ENCODE results near the gene POLQ. TPM values are rescaled to one million over a fixed set of nuclear protein-coding genes. Genes with fewer than 3 reads are reported as not detected.
A peak's percentile ranks its signal among the peaks of the same experiment; 100 is the strongest.

Gene POLQ
- total RNA-seq, 1 experiment from 2014 or later, result 20.3 TPM

GRCh38 chr3:121529308-121529707 is 16.5 kb downstream of the POLQ start:
- no peaks in the 10 kb centered on the region for H3K9me3 ChIP-seq (ENCODE audit: low read depth, low read length, poor library complexity, severe bottlenecking)
- no peak for TF ChIP-seq EZH2 (IDR thresholded peaks at IDR 0.05; ENCODE audit: borderline replicate concordance, low read depth, low read length, poor library complexity, severe bottlenecking)
- peak; percentile 55 for TF ChIP-seq CTCF (conservative IDR thresholded peaks at IDR 0.05; ENCODE audit: low read depth, low read length)
- ChIA-PET CTCF (no interaction called here), POLR2A (ENCODE audit: low non-redundant PET) (no interaction called here)
- intact Hi-C loops (cut with micrococcal nuclease; ENCODE audit: unreplicated experiment), result no loop called here
- H3K4me1 ChIP-seq (ENCODE audit: insufficient read depth, low read length, poor library complexity, severe bottlenecking), result no peaks in the 10 kb centered on the region
- H3K4me3 ChIP-seq (ENCODE audit: low read depth, low read length, poor library complexity, severe bottlenecking), result no peak overlapping the region
- no TSS peak for BruUV-seq (replicated peaks)
- peaks cover 52% of the 10 kb centered on the region for H3K36me3 ChIP-seq (ENCODE audit: insufficient read depth, low read length, poor library complexity, severe bottlenecking)
- H3K27ac ChIP-seq (ENCODE audit: low read depth, low read length, poor library complexity, severe bottlenecking), result no peak overlapping the region
- DNase-seq (ENCODE audit: low spot score), result peak; percentile 16
- no peaks in the 10 kb centered on the region for H3K27me3 ChIP-seq (replicated peaks; ENCODE audit: insufficient read depth, low read depth, low read length, poor library complexity)

GRCh38 chr3:121520510-121520909 is 25.3 kb downstream of the POLQ start:
- intact Hi-C loops (cut with micrococcal nuclease; ENCODE audit: unreplicated experiment), result no loop called here
- CTCF ChIA-PET, result no interaction called here

GRCh38 chr3:121517953-121518655 is 27.7 kb downstream of the POLQ start:
- Histone ChIP-seq H3K9me3 (ENCODE audit: low read depth, low read length, poor library complexity, severe bottlenecking) (no peaks in the 10 kb centered on the region), H3K4me1 (ENCODE audit: insufficient read depth, low read length, poor library complexity, severe bottlenecking) (no peaks in the 10 kb centered on the region), H3K4me3 (ENCODE audit: low read depth, low read length, poor library complexity, severe bottlenecking) (no peak overlapping the region), H3K27ac (ENCODE audit: low read depth, low read length, poor library complexity, severe bottlenecking) (no peak overlapping the region), H3K27me3 (replicated peaks; ENCODE audit: insufficient read depth, low read depth, low read length, poor library complexity) (no peaks in the 10 kb centered on the region), H3K36me3 (ENCODE audit: insufficient read depth, low read length, poor library complexity, severe bottlenecking) (peaks cover 47% of the 10 kb centered on the region)
- ChIA-PET CTCF (no interaction called here), POLR2A (ENCODE audit: low non-redundant PET) (no interaction called here)
- TF ChIP-seq CTCF (conservative IDR thresholded peaks at IDR 0.05; ENCODE audit: low read depth, low read length), result no peak
- TF ChIP-seq EZH2 (IDR thresholded peaks at IDR 0.05; ENCODE audit: borderline replicate concordance, low read depth, low read length, poor library complexity, severe bottlenecking), result no peak
- no TSS peak for BruUV-seq (replicated peaks)
- intact Hi-C loops (cut with micrococcal nuclease; ENCODE audit: unreplicated experiment), result no loop called here
- no peak for DNase-seq (ENCODE audit: low spot score)

More at GRCh38 chr3:121520510-121520909, 25.3 kb downstream of the POLQ start:
- no peak overlapping the region for H3K4me3 ChIP-seq (ENCODE audit: low read depth, low read length, poor library complexity, severe bottlenecking)
- BruUV-seq (replicated peaks), result no TSS peak
- H3K4me1 ChIP-seq (ENCODE audit: insufficient read depth, low read length, poor library complexity, severe bottlenecking), result no peaks in the 10 kb centered on the region
- H3K27me3 ChIP-seq (replicated peaks; ENCODE audit: insufficient read depth, low read depth, low read length, poor library complexity), result no peaks in the 10 kb centered on the region
- no peak for DNase-seq (ENCODE audit: low spot score)
- H3K36me3 ChIP-seq (ENCODE audit: insufficient read depth, low read length, poor library complexity, severe bottlenecking), result peaks cover 45% of the 10 kb centered on the region
- no peak overlapping the region for H3K27ac ChIP-seq (ENCODE audit: low read depth, low read length, poor library complexity, severe bottlenecking)
- POLR2A ChIA-PET (ENCODE audit: low non-redundant PET), result no interaction called here
- TF ChIP-seq EZH2 (IDR thresholded peaks at IDR 0.05; ENCODE audit: borderline replicate concordance, low read depth, low read length, poor library complexity, severe bottlenecking) (no peak), CTCF (conservative IDR thresholded peaks at IDR 0.05; ENCODE audit: low read depth, low read length) (no peak)
- no peaks in the 10 kb centered on the region for H3K9me3 ChIP-seq (ENCODE audit: low read depth, low read length, poor library complexity, severe bottlenecking)
